ENCODE results near the gene TAS2R3. TPM values are rescaled to one million over a fixed set of nuclear protein-coding genes. Genes with fewer than 3 reads are reported as not detected.
"Not testable (repeated sequence)": the region's sequence is repeated elsewhere in the genome, so short reads cannot be mapped to it uniquely, and the experiment has no call there.

Gene TAS2R3
- total RNA-seq (2014; rRNA removed; shearing (Covaris generic); ENCODE audit: low replicate concordance) = not detected in 2 replicates

DNA sequence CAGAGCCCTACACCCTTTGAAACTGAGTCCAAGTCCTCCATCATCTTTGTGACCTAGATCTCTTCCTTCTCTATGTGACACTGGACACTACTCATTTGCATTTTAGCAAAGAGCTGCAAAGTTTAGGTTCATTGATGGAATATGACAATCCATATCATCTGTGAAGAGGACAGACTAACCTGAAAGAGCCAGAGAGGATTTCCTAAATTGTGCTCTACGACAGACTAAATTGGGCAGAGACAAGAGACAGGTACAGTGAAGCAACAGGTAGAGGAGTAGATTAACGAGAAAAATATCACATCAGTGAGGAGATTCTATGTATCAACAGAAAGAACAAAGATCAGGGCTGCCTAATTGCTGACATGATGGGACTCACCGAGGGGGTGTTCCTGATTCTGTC lies at the start of gene TAS2R3:
Gene TAS2R3, plus strand, starts transcription at position 301 of the 400 bp plus-strand sequence. Its CDS starts 62 bp downstream, at position 363.
- DNase-seq = no peak
- Histone ChIP-seq H3K4me3 (no peak within 1 kb of the TSS), H3K36me3 (no peaks in the 10 kb centered on the region; the same call in 1 of the 2 replicates), H3K9me3 (no peaks in the 10 kb centered on the region), H3K27me3 (no peaks in the 10 kb centered on the region)

DNA sequence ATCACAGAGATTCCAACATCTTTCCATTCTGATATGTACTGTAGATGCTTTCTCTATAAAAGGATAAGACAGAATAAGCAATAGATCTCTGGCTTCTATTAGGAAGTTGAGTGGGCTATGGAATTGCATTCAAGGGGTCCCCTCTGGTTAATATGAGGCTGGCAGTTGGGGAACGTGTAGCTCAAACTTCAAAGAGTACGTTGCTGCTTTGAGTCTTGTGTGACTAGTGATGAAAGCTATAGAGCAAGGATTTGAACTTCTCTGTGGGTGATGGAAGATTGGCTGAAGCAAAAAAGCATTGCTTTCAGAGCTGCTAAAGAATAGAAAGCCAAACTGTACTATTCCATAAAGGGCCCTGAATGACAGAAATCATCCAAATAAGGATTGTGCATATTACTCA lies 49.3 kb upstream of the TAS2R3 start:
- no peaks in the 10 kb centered on the region; the same call in 1 of the 2 replicates for H3K27me3 ChIP-seq
- no peak overlapping the region for H3K4me3 ChIP-seq
- no peaks in the 10 kb centered on the region for H3K9me3 ChIP-seq
- no peaks in the 10 kb centered on the region for H3K36me3 ChIP-seq
- DNase-seq = no peak

DNA sequence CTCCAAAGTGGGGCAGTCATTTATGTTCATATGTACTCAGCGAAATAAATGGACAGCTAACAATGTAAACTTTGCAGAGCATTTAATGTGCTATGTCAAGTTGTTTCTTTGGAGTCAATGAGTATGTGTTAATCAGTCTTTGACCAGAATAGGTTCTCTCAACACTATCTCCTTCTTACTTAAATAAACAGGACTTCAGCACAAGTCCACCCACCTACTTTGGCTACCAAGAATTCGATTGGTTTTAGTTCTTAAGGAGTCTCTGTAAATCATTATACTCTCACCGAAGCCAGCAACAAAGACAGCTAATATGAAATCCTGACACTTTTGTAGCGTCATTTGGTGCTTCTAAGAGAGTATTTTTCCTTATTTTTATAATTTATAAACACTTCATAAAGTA lies 48.9 kb upstream of the TAS2R3 start:
- no peak for DNase-seq

DNA sequence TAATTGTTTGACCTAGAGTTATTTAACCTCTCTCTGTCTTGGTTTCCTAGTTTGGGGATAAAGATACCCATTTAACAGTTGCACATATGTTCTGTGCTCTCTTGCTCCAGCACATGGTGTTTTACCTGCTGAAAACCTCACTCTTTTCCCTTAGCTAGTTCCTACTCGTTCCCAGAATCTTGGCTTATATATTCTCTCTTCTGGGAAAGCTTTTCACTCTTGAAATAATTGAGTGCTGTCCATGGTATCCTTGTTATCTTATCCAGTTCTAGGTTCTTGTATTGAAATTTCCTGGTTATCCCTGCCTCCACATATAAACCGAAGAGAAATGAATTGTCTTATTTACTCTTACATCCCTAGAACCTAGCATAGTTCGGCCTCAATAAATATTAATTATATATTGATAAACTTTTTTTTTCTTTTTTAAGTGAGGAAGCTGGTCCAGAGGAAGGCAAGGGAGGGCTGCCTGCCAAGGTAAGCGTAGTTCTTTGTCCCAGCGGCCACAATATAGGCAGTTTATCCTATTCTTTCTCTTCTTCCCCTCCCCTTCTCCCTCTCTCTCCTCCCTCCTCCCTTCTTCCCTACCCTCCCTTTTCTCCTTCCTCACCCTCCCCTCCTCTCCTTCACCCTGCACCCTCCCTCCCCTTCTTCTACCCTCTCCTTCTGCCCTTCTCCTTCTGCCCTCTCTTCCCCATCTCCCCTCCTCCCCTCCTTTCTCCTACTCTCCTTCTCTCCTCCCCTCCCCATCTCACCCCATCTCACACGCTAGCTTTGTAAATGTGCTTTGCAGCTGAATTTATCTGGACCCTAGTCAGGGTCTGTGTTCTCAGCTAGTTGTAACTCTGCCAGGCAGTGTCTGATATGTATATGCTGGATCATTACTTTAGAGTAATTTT lies 47.9 kb upstream of the TAS2R3 start:
- H3K4me3 ChIP-seq = no peak overlapping the region
- H3K9me3 ChIP-seq = no peaks in the 10 kb centered on the region
- DNase-seq = no peak
- H3K27me3 ChIP-seq = no peaks in the 10 kb centered on the region; the same call in 1 of the 2 replicates
- no peaks in the 10 kb centered on the region for H3K36me3 ChIP-seq

More for the DNA sequence above, 48.9 kb upstream of the TAS2R3 start:
- Histone ChIP-seq H3K4me3 (no peak overlapping the region), H3K9me3 (no peaks in the 10 kb centered on the region), H3K36me3 (no peaks in the 10 kb centered on the region), H3K27me3 (no peaks in the 10 kb centered on the region; the same call in 1 of the 2 replicates)

- no peaks in the 10 kb centered on the region; the same call in 1 of the 2 replicates for H3K27me3 ChIP-seq
- H3K9me3 ChIP-seq = no peaks in the 10 kb centered on the region
- DNase-seq = no peak
- no peak overlapping the region for H3K4me3 ChIP-seq
- no peaks in the 10 kb centered on the region for H3K36me3 ChIP-seq
These were observed 46.4 kb upstream of the TAS2R3 start for GRCh38 chr7:141717450-141717849.

GRCh38 chr7:141722529-141722928 lies 41.4 kb upstream of the TAS2R3 start:
- H3K9me3 ChIP-seq = no peaks in the 10 kb centered on the region
- H3K4me3 ChIP-seq = no peak overlapping the region
- H3K36me3 ChIP-seq = no peaks in the 10 kb centered on the region
- DNase-seq = no peak
- no peaks in the 10 kb centered on the region for H3K27me3 ChIP-seq

DNA sequence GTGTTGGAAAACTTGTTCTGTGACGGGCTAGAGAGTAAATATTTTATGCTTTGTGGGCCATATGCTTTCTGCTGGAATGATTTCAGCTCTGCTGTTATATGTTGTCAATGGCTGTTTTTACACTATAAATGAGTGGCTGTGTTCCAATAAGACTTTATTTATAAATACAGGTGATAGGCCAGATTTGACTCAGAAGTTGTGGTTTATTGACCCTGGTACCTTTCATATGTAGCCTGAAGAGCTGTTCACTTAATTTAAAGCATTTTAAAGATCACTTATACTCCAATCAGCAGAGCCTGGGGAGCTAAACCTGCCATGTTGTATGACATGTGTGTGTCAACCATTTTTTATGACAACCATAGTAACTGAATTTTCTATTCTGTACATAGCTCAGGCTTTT lies 34.9 kb upstream of the TAS2R3 start:
- no peak overlapping the region for H3K4me3 ChIP-seq
- no peaks in the 10 kb centered on the region for H3K36me3 ChIP-seq
- no peak for DNase-seq
- H3K9me3 ChIP-seq = no peaks in the 10 kb centered on the region
- no peaks in the 10 kb centered on the region for H3K27me3 ChIP-seq

GRCh38 chr7:141731476-141732149 lies 32.3 kb upstream of the TAS2R3 start:
- H3K36me3 ChIP-seq = no peaks in the 10 kb centered on the region
- no peaks in the 10 kb centered on the region for H3K27me3 ChIP-seq
- no peak overlapping the region for H3K4me3 ChIP-seq
- H3K9me3 ChIP-seq = no peaks in the 10 kb centered on the region
- DNase-seq = no peak

DNA sequence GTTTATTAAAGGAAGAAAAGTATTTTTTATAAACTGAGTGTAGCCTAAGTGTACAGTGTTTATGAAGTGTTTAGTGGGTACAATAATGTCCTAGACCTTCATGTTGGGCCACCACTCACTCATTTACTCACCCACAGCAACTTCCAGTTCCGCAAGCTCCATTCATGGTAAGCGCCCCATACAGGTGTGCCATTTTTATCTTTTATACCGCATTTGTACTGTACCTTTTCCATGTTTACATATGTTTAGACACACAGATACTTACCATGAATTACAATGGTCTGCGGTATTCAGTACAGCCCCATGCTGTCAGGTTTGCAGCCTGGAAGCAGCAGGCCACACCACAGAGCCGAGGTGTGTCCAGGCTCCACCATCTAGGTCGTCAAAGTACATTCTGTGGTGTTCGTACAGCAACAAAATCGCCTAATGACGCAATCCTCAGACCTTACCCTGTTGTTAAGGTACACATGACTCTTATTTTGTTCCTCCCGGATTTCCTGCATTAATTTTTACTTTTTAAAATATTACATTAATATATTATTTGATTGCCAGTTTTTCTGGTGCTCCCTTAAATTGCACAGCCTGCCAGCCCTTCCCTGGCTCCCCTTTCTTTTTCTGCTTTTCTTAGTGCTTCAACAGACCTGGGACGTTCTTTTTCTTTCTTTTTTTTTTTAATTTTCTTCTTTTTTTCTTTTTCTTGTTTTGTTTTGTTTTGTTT lies 26.6 kb upstream of the TAS2R3 start:
- H3K4me3 ChIP-seq = peak overlapping the region; percentile 93
- peak; percentile 1 for DNase-seq
- peaks cover 25% of the 10 kb centered on the region for H3K36me3 ChIP-seq
- H3K27me3 ChIP-seq = no peaks in the 10 kb centered on the region
- H3K9me3 ChIP-seq = no peaks in the 10 kb centered on the region

DNA sequence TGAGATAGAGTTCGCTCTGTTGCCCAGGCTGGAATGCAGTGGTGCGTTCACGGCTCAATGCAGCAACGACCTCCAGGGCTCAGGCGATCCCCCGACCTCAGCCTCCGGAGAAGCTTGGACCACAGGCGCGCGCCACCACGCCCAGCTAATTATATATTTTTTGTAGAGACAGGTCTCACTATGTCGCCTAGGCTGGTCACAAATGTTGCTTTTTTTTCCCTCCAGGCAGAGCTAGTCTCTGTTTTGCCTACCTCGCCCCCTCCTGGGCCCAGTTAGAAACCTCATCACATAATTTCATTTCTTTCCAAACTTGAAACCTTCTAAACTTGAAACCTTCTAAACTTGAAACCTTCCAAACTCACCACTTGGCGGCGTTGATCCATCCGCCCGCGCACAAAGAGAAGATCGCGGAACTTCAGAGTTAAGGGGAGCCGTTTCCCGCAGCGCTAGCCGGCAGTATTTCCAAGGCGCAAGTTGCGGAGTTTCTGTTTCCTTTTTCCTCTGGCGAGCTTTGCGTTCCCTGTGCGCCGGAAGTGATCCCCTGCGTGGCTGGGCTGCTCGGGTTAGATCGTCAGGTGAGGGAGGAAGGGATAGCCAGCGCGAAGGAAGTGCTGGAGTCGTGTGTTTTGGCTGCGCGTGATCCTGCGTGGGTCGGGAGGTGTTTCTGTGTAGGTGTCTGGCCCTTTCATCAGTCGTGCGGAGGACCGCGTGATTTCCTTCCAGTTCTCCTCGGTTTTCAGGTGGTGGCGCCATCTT lies 25.9 kb upstream of the TAS2R3 start, which contains the start of gene SSBP1:
Gene SSBP1, plus strand, starts transcription at position 523 of the 756 bp plus-strand sequence. CDS start 809 bp downstream, outside the sequence.
- Histone ChIP-seq H3K27me3 (no peaks in the 10 kb centered on the region), H3K36me3 (peaks cover 31% of the 10 kb centered on the region), H3K9me3 (no peaks in the 10 kb centered on the region), H3K4me3 (peak within 1 kb of the TSS; percentile 93)
- peak; percentile 84 for DNase-seq

DNA sequence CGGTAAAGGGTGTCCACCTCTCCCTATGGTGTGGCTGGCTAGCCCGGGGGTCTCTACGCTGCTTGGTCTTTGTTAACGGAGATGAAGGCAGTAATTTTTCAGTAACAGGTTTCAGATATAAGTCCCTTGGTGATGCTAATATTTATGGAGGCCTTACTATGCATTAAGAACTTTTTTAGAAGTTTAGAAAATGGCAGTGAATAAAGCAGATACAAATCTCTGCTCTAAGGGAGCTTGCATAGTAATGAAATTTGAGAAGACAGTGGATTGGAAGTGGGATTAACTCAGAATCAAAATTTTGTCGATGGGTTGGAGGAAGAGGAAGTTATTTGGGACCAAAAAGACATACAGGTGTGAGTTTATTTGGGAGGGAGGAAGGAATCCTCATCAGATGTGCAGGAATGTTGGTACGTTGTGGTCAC lies 25.3 kb upstream of the TAS2R3 start:
- Histone ChIP-seq H3K27me3 (no peaks in the 10 kb centered on the region), H3K9me3 (no peaks in the 10 kb centered on the region), H3K4me3 (peak overlapping the region; percentile 93), H3K36me3 (peaks cover 36% of the 10 kb centered on the region)
- no peak for DNase-seq

DNA sequence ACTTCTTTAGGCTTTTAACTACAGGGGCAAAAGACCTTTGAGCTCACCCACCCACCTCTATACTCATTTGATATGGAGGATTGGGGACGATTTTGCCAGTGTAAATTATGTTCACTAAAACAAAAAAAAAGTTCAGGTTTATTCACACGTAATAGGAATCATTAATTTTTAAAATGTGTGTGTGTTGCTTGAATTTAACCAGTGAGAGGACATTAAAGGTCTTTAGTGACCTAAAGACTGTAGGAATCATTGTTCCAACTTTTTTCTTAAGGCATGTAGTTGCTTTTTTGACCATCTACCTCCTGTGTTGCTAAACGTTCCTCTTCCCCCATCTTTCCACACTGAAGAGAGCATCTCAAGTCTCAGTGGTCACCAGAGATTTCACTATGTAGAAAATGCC lies 24.6 kb upstream of the TAS2R3 start:
- no peaks in the 10 kb centered on the region for H3K27me3 ChIP-seq
- peaks cover 43% of the 10 kb centered on the region for H3K36me3 ChIP-seq
- H3K9me3 ChIP-seq = no peaks in the 10 kb centered on the region
- H3K4me3 ChIP-seq = peak overlapping the region; percentile 93
- no peak for DNase-seq

- Histone ChIP-seq H3K36me3 (peaks cover 67% of the 10 kb centered on the region), H3K27me3 (no peaks in the 10 kb centered on the region), H3K4me3 (no peak overlapping the region), H3K9me3 (no peaks in the 10 kb centered on the region)
- DNase-seq = no peak
These were observed 21.7 kb upstream of the TAS2R3 start for GRCh38 chr7:141742229-141742628.

- peaks cover 79% of the 10 kb centered on the region for H3K36me3 ChIP-seq
- no peak overlapping the region for H3K4me3 ChIP-seq
- no peaks in the 10 kb centered on the region for H3K27me3 ChIP-seq
- no peak for DNase-seq
- H3K9me3 ChIP-seq = no peaks in the 10 kb centered on the region
These were observed 19.8 kb upstream of the TAS2R3 start for GRCh38 chr7:141744131-141744530.

- DNase-seq = no peak
- Histone ChIP-seq H3K27me3 (no peaks in the 10 kb centered on the region), H3K4me3 (no peak overlapping the region), H3K9me3 (peaks cover 3% of the 10 kb centered on the region; the same call in 1 of the 2 replicates), H3K36me3 (peaks cover 85% of the 10 kb centered on the region)
These were observed 15.5 kb upstream of the TAS2R3 start for GRCh38 chr7:141748396-141748795.

GRCh38 chr7:141751904-141752303 lies 12.0 kb upstream of the TAS2R3 start:
- peaks cover 55% of the 10 kb centered on the region for H3K36me3 ChIP-seq
- H3K27me3 ChIP-seq, H3K9me3 ChIP-seq, H3K4me3 ChIP-seq: not testable (repeated sequence)
- DNase-seq = peak; percentile 17

Measured in MG63 (cell line).